ENCODE results near the gene PGLYRP2. TPM values are rescaled to one million over a fixed set of nuclear protein-coding genes. Genes with fewer than 3 reads are reported as not detected.

Gene PGLYRP2
- total RNA-seq, 6 donors from 2014 or later = not detected

DNA sequence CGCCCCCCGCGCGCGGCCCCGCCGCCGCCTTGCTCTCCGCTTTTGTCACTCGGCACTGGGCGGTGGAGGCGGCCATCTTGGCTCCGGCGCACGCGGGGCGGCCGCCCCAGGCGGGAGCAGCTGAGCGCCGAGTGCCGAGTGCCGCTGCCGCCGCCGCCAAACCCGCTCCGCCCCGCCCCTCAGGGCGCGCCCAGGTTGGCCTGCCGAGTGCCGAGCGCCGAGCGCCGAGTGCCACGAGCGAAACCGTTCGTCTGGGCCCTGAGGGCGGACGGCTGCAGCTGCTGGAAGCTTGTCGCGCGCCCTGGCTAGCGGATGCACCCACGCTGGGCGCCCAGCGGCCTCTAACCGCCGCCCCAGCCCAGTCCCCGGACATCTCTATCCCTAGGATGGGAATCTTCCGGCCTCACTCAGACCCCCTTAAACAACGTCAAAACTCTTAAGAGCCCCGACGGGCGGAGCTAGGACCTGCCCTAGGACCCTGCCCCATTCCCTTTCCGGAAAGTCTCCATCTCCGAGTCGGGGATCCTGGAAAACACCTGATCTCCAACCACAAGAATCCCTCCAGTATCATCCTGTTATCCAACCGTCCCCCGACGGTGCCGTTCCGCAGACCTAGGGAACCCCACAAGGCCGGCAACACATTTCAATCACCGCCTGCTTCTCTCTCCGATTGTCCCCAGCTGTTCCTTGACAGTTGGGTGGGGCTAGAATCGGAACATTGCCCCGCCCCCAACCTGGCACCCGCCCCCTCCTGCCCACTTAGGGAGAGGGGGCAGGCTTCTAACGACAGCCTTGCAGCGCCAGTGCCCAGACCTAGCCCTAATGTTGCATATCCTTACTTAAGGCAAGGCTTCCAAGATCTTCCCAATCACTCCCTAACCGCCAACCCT, 46.4 kb downstream of the PGLYRP2 start:
- no peaks in the 10 kb centered on the region for H3K9me3 ChIP-seq
- DNase-seq = peak; percentile 93 to 99
- 2 to 3% methylated on average over 6 to 25 of the region's 75 CpGs for WGBS, 2 donors
- peak overlapping the region; percentile 84 to 92 (median 90) for H3K27ac ChIP-seq
- TF ChIP-seq POLR2AphosphoS5 (IDR thresholded peaks at IDR 0.05) (peak; percentile 48 to 54), CTCF (IDR thresholded peaks at IDR 0.05) (peak in 2 of 6 experiments; percentile 9 to 48), POLR2A (IDR thresholded peaks at IDR 0.05) (peak in 3 of 4 donors; percentile 28 to 54 (median 33)), EP300 (IDR thresholded peaks at IDR 0.05) (no peak)
- ATAC-seq (ENCODE audit: low FRiP score in 2 of 2) = peak; percentile 95 to 98
- no peaks in the 10 kb centered on the region for H3K27me3 ChIP-seq
- peaks cover 0 to 25% (median 9%) of the 10 kb centered on the region in 4 donors for H3K36me3 ChIP-seq
- peaks cover 21 to 44% (median 32%) of the 10 kb centered on the region in 4 donors for H3K4me1 ChIP-seq
- H3K4me3 ChIP-seq = peak overlapping the region; percentile 84 to 99 (median 92)

- no peaks in the 10 kb centered on the region for H3K9me3 ChIP-seq
- H3K36me3 ChIP-seq = peaks cover 0 to 33% (median 17%) of the 10 kb centered on the region in 4 donors
- WGBS, 2 donors = 0 to 1% methylated on average over 21 of the region's 44 CpGs
- peak overlapping the region; percentile 67 to 92 (median 73) for H3K27ac ChIP-seq
- no peaks in the 10 kb centered on the region for H3K27me3 ChIP-seq
- no peak for ATAC-seq (ENCODE audit: low FRiP score in 2 of 2)
- peak overlapping the region; percentile 84 to 99 (median 94) for H3K4me3 ChIP-seq
- TF ChIP-seq POLR2A (IDR thresholded peaks at IDR 0.05) = no peak
- no peak for TF ChIP-seq POLR2AphosphoS5 (IDR thresholded peaks at IDR 0.05)
- TF ChIP-seq EP300 (IDR thresholded peaks at IDR 0.05) = no peak
- TF ChIP-seq CTCF (IDR thresholded peaks at IDR 0.05) = no peak
- H3K4me1 ChIP-seq = peaks cover 21 to 44% (median 32%) of the 10 kb centered on the region in 4 donors
- no peak for DNase-seq
Observed at GRCh38 chr19:15432018-15432494, 47.2 kb downstream of the PGLYRP2 start.

GRCh38 chr19:15431396-15432017, 47.8 kb downstream of the PGLYRP2 start:
- Histone ChIP-seq H3K4me1 (peaks cover 21 to 44% (median 32%) of the 10 kb centered on the region in 4 donors), H3K27me3 (no peaks in the 10 kb centered on the region), H3K27ac (peak overlapping the region in 3 of 4 donors; percentile 73 to 92 (median 73)), H3K36me3 (peaks cover 3 to 38% (median 21%) of the 10 kb centered on the region in 4 donors), H3K4me3 (peak overlapping the region; percentile 84 to 99 (median 94)), H3K9me3 (no peaks in the 10 kb centered on the region)
- WGBS, 2 donors = 17 to 24% methylated on average over 7 of the region's 7 CpGs
- ATAC-seq (ENCODE audit: low FRiP score in 2 of 2) (no peak), DNase-seq (no peak)
- TF ChIP-seq POLR2AphosphoS5 (IDR thresholded peaks at IDR 0.05) = no peak
- TF ChIP-seq CTCF (IDR thresholded peaks at IDR 0.05) = no peak
- TF ChIP-seq POLR2A (IDR thresholded peaks at IDR 0.05) = no peak
- no peak for TF ChIP-seq EP300 (IDR thresholded peaks at IDR 0.05)

- peak overlapping the region in 1 of 4 donors; percentile 99 for H3K4me3 ChIP-seq
- ATAC-seq (ENCODE audit: low FRiP score in 2 of 2) = no peak
- WGBS, 2 donors = 86 to 89% methylated on average over 10 of the region's 10 CpGs
- DNase-seq = no peak
- H3K27me3 ChIP-seq = no peaks in the 10 kb centered on the region
- H3K4me1 ChIP-seq = peaks cover 21 to 44% (median 32%) of the 10 kb centered on the region in 4 donors
- H3K9me3 ChIP-seq = no peaks in the 10 kb centered on the region
- H3K27ac ChIP-seq = no peak overlapping the region
- TF ChIP-seq CTCF (IDR thresholded peaks at IDR 0.05) (no peak), POLR2AphosphoS5 (IDR thresholded peaks at IDR 0.05) (no peak)
- H3K36me3 ChIP-seq = peaks cover 3 to 43% (median 27%) of the 10 kb centered on the region in 4 donors
Observed at GRCh38 chr19:15430526-15431120, 48.7 kb downstream of the PGLYRP2 start.

Data from upper lobe of left lung (tissue), 6 donors.